PC-9 (cell line): ENCODE results near the gene SMARCA2. TPM values are rescaled to one million over a fixed set of nuclear protein-coding genes. Genes with fewer than 3 reads are reported as not detected.
A peak's percentile ranks its signal among the peaks of the same experiment; 100 is the strongest.

Experiments
- BruUV-seq: library from RNA; stranded (reverse); fragments of 400-500 nt; replicated peaks from 2 replicates; lab custom pipeline; 2021; lab: Mats Ljungman, UMichigan
- CTCF ChIA-PET: fragments of 300-600 bp; sonication (Branson Sonifier 250); formaldehyde crosslinking; loops from one replicate; lab custom pipeline; 2022; ENCODE audit warnings: antibody characterized with exemption; lab: Charles Lee
- POLR2A ChIA-PET: fragments of 300-600 bp; sonication (Branson Sonifier 250); formaldehyde crosslinking; loops from one replicate; lab custom pipeline; 2022; ENCODE audit warnings: antibody characterized with exemption; ENCODE audit not compliant: unreplicated experiment; lab: Charles Lee
- DNase-seq, 2 experiments: peaks; one replicate each; pipeline versions ENCODE4 v3.0.0 to v3.0.0-alpha.2; 2015 to 2022; ENCODE audit warnings: mixed read lengths in 1 of 2
- H2AFZ ChIP-seq: fragments of 200-600 bp; sonication (generic); 2 replicates; pipeline ENCODE4 v1.8.1; 2017; ENCODE audit warnings: antibody characterized with exemption
- H3F3A ChIP-seq: fragments of 200-600 bp; sonication (generic); 2 replicates; pipeline ENCODE4 v1.8.1; 2017; ENCODE audit warnings: antibody characterized with exemption, mild to moderate bottlenecking, low read depth; ENCODE audit not compliant: insufficient read depth
- H3K27ac ChIP-seq: fragments of 200-600 bp; sonication (generic); 2 replicates; pipeline ENCODE4 v1.6.1; 2016; ENCODE audit warnings: mixed run types
- H3K27me3 ChIP-seq: fragments of 200-600 bp; sonication (generic); 2 replicates; pipeline ENCODE4 v1.6.1; 2016; ENCODE audit warnings: low read depth, mixed run types; ENCODE audit not compliant: insufficient read depth
- H3K36me3 ChIP-seq: fragments of 200-600 bp; sonication (generic); 2 replicates; pipeline ENCODE4 v1.6.1; 2016; ENCODE audit warnings: low read depth, mixed run types
- H3K4me1 ChIP-seq: fragments of 200-600 bp; sonication (generic); replicated peaks from 2 replicates; pipeline ENCODE4 v1.6.1; 2016; ENCODE audit warnings: mixed run types; ENCODE audit not compliant: insufficient read depth
- H3K4me2 ChIP-seq: fragments of 200-600 bp; sonication (generic); 2 replicates; pipeline ENCODE4 v1.6.1; 2017; ENCODE audit warnings: mixed run types
- H3K4me3 ChIP-seq: fragments of 200-600 bp; sonication (generic); 2 replicates; pipeline ENCODE4 v1.6.1; 2016; ENCODE audit warnings: mixed run types
- H3K79me2 ChIP-seq: fragments of 200-600 bp; sonication (generic); 2 replicates; pipeline ENCODE4 v1.6.1; 2017; ENCODE audit warnings: low read depth, mixed run types
- H3K9me2 ChIP-seq: fragments of 200-600 bp; sonication (generic); 2 replicates; pipeline ENCODE4 v1.8.1; 2017; ENCODE audit warnings: mild to moderate bottlenecking; ENCODE audit not compliant: insufficient read depth
- H3K9me3 ChIP-seq: fragments of 200-600 bp; sonication (generic); 2 replicates; pipeline ENCODE4 v1.8.1; 2016; ENCODE audit warnings: low read depth; ENCODE audit not compliant: insufficient read depth
- H4K20me1 ChIP-seq: fragments of 200-600 bp; sonication (generic); 2 replicates; pipeline ENCODE4 v1.8.1; 2017; ENCODE audit not compliant: insufficient read depth
- EZH2 ChIP-seq: fragments of 200-600 bp; sonication (generic); IDR thresholded peaks from 2 replicates; pipeline ENCODE4 v1.8.0; 2017; ENCODE audit warnings: antibody characterized with exemption, low read depth
- intact Hi-C: fragments of 100-400 bp; cut with micrococcal nuclease; formaldehyde crosslinking; loops from one replicate; pipeline ENCODE4 v1.10.0; 2022; ENCODE audit not compliant: unreplicated experiment
- total RNA-seq: library from RNA; stranded (reverse); gene quantifications from 2 replicates; pipeline ENCODE4 v1.2.3, GENCODE V29; 2021
- TF ChIP-seq, protein P1 (sequence below): fragments of 200-600 bp; sonication (generic); conservative IDR thresholded peaks from 2 replicates; pipeline ENCODE4 v1.6.1; 2017; ENCODE audit warnings: mixed run types, antibody characterized with exemption, mild to moderate bottlenecking, moderate library complexity

Gene SMARCA2
- total RNA-seq, 1 experiment from 2014 or later = 29.3 TPM

DNA sequence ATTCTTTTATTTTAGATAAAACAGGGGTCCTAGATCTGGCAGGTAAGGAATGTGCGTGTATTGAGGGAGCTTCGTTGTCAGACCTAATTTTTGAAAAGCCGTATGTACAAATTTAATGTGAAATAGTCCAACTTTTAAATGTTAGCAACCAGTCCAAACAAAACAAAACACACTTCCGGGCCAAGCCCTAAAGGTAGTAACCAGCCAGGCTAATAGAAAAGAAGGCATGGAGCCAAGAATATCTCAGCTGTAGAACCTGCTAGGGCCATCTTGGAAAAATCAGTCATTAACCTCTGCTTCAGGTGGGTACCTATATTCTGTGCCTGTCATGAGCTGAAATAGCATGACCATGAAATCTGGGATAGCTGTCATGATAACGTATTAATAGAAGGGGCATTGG, 71.0 kb downstream of the SMARCA2 start:
- Histone ChIP-seq H3K4me2 (no peak overlapping the region), H3K9me2 (no peaks in the 10 kb centered on the region), H3K79me2 (no peaks in the 10 kb centered on the region), H3K36me3 (no peaks in the 10 kb centered on the region), H3K27ac (no peak overlapping the region), H3K4me1 (no peaks in the 10 kb centered on the region), H4K20me1 (no peaks in the 10 kb centered on the region), H3K4me3 (no peak overlapping the region), H3K9me3 (no peaks in the 10 kb centered on the region), H2AFZ (no peak overlapping the region), H3F3A (no peaks in the 10 kb centered on the region), H3K27me3 (no peaks in the 10 kb centered on the region)
- DNase-seq = no peak
- TF ChIP-seq, protein P1, sequence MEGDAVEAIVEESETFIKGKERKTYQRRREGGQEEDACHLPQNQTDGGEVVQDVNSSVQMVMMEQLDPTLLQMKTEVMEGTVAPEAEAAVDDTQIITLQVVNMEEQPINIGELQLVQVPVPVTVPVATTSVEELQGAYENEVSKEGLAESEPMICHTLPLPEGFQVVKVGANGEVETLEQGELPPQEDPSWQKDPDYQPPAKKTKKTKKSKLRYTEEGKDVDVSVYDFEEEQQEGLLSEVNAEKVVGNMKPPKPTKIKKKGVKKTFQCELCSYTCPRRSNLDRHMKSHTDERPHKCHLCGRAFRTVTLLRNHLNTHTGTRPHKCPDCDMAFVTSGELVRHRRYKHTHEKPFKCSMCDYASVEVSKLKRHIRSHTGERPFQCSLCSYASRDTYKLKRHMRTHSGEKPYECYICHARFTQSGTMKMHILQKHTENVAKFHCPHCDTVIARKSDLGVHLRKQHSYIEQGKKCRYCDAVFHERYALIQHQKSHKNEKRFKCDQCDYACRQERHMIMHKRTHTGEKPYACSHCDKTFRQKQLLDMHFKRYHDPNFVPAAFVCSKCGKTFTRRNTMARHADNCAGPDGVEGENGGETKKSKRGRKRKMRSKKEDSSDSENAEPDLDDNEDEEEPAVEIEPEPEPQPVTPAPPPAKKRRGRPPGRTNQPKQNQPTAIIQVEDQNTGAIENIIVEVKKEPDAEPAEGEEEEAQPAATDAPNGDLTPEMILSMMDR = no peak
- TF ChIP-seq EZH2 = no peak
- no TSS peak for BruUV-seq
- ChIA-PET CTCF (no interaction called here), POLR2A (no interaction called here)
- intact Hi-C loops = no loop called here

DNA sequence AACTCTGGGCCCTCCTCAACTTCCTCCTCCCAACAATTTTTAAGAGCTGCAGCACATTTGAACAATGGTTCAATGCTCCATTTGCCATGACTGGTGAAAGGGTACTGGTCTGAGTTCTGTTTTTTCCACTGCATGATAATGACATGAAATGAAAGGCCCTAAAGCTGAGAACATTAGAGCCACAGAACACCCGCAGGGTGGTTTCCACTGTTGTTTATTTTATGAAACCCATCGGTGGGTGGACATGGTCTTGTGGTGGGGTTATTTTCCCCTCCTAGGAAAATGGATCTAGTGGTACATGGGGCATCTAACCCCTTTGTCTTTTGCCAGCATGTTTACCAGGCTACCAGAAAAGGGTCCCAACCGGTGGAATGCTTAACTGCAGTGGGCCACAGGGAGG, 71.8 kb downstream of the SMARCA2 start:
- no peak overlapping the region for H3K4me3 ChIP-seq
- no peaks in the 10 kb centered on the region for H4K20me1 ChIP-seq
- H3K79me2 ChIP-seq = no peaks in the 10 kb centered on the region
- no peak for TF ChIP-seq EZH2
- TF ChIP-seq, protein P1 = no peak
- no peaks in the 10 kb centered on the region for H3F3A ChIP-seq
- no peak overlapping the region for H3K27ac ChIP-seq
- H3K27me3 ChIP-seq = no peaks in the 10 kb centered on the region
- CTCF ChIA-PET = interaction anchor here (0.6 kb wide), 1 partner anchor 73 kb away, joined by 4 read pairs; no protein-coding TSS in a partner anchor
- no peak overlapping the region for H2AFZ ChIP-seq
- intact Hi-C loops = no loop called here
- no peaks in the 10 kb centered on the region for H3K9me3 ChIP-seq
- no peaks in the 10 kb centered on the region for H3K4me1 ChIP-seq
- BruUV-seq = no TSS peak
- no peaks in the 10 kb centered on the region for H3K36me3 ChIP-seq
- no peak overlapping the region for H3K4me2 ChIP-seq
- POLR2A ChIA-PET = no interaction called here
- H3K9me2 ChIP-seq = no peaks in the 10 kb centered on the region
- DNase-seq = no peak

DNA sequence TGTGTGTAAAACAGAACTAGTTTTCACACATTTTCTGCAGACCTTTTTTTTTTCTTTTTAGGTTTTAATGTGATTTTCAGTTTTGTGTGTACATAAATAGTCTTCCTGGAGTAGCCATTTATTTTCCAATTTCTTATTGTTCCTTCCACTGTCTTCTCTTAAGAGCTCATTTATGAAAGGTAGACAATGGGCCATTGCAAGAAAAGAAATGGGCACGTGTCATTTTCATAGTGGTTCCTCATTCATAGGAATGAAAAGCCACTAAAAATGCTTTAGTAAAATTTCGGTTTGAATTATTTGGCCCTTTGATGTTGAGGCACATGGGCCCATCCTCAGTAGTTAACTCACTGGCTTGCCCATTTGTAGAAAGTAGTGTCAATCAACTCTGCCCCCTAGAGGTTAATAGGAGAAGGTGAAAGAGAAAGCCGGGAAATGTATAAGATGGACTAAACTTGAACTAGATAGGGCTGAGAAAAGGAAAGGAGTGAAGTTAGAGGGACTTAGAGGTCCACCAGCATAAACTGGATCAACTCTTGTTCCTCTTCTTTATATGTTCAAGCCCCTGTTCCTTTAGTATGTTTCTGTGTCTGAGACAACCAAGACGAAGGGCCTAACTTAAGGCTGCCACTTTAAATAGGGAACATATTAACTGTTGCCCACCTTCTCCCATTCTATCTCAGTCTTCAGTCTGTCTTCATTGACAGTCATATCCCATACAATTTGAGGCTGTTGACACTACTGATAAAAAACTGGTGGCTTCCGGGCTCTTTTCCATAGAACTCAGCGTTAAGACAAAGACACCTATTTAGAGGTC, 72.6 kb downstream of the SMARCA2 start:
- Histone ChIP-seq H3K27ac (no peak overlapping the region), H3K36me3 (no peaks in the 10 kb centered on the region), H3K79me2 (no peaks in the 10 kb centered on the region), H4K20me1 (no peaks in the 10 kb centered on the region), H3K4me2 (no peak overlapping the region), H3K9me2 (no peaks in the 10 kb centered on the region), H2AFZ (no peak overlapping the region), H3K9me3 (no peaks in the 10 kb centered on the region), H3K4me1 (no peaks in the 10 kb centered on the region), H3K4me3 (no peak overlapping the region), H3K27me3 (no peaks in the 10 kb centered on the region), H3F3A (no peaks in the 10 kb centered on the region)
- ChIA-PET POLR2A (no interaction called here), CTCF (interaction anchor here (0.6 to 0.7 kb wide), 2 partner anchors 73 to 506 kb away, joined by 3 to 4 read pairs; no protein-coding TSS in a partner anchor)
- no peak for DNase-seq
- intact Hi-C loops = no loop called here
- TF ChIP-seq, protein P1 = peak; percentile 64; the same call in 1 of the 2 replicates
- TF ChIP-seq EZH2 = no peak
- BruUV-seq = no TSS peak
